Kidney (tissue), 14 donors: Measurements from ENCODE around the gene C16orf74. TPM values are rescaled to one million over a fixed set of nuclear protein-coding genes. Genes with fewer than 3 reads are reported as not detected.

Experiments
- DNase-seq, 5 donors: peaks; one replicate each; pipeline ENCODE4 v3.0.0-alpha.2; 2013 to 2020
- FAIRE-seq: peaks from 2 replicates; lab custom pipeline; 2012; peaks lifted over from hg19 to GRCh38; lab: Jason Lieb, UNC
- H3K27ac ChIP-seq, 2 donors: one replicate each; pipeline ENCODE4 v1.7.0; 2013; ENCODE audit warnings: low read depth in 2 of 2, low read length in 2 of 2, inconsistent platforms in 1 of 2
- H3K27me3 ChIP-seq: one replicate; pipeline ENCODE4 v1.7.1; 2013; ENCODE audit warnings: low read length, inconsistent platforms; ENCODE audit not compliant: control insufficient read depth, insufficient read depth
- H3K36me3 ChIP-seq, 3 donors: one replicate each; pipeline versions ENCODE4 v1.7.0 to v1.7.1; 2013; ENCODE audit warnings: low read length in 3 of 3, control low read depth in 1 of 3, inconsistent platforms in 1 of 3; ENCODE audit not compliant: insufficient read depth in 3 of 3, control insufficient read depth in 2 of 3
- H3K4me1 ChIP-seq, 3 donors: one replicate each; pipeline versions ENCODE4 v1.7.0 to v1.7.1; 2013; ENCODE audit warnings: low read length in 3 of 3, inconsistent platforms in 1 of 3, low read depth in 1 of 3; ENCODE audit not compliant: control insufficient read depth in 2 of 3, insufficient read depth in 2 of 3
- H3K4me3 ChIP-seq, 3 donors: one replicate each; pipeline versions ENCODE4 v1.7.0 to v1.8.1; 2013; ENCODE audit warnings: low read length in 3 of 3, control low read depth in 1 of 3, inconsistent platforms in 1 of 3
- H3K9ac ChIP-seq, 3 donors: one replicate each; pipeline versions ENCODE4 v1.7.0 to v1.7.1; 2013; ENCODE audit warnings: low read length in 3 of 3, control low read depth in 1 of 3, inconsistent platforms in 1 of 3
- H3K9me3 ChIP-seq, 3 donors: one replicate each; pipeline versions ENCODE4 v1.7.0 to v1.7.1; 2013; ENCODE audit warnings: low read length in 3 of 3, control low read depth in 1 of 3, inconsistent platforms in 1 of 3; ENCODE audit not compliant: control insufficient read depth in 2 of 3, insufficient read depth in 1 of 3
- CTCF ChIP-seq: IDR thresholded peaks from 3 replicates; pipeline ENCODE4 v1.5.1; 2012; ENCODE audit warnings: mild to moderate bottlenecking, moderate library complexity, borderline replicate concordance; ENCODE audit not compliant: insufficient read depth; ENCODE audit errors: extremely low read depth
- intact Hi-C: fragments of 100-400 bp; cut with DNase I; formaldehyde crosslinking; loops from one replicate; pipeline ENCODE4 v1.11.1; 2022
- polyA plus RNA-seq: library from polyadenylated mRNA; stranded (reverse); fragments of 350-450 nt; fragmentation: Illumina TruSeq; extraction: RNeasy Lipid Tissue Mini Kit (QIAGEN cat#74804); gene quantifications from one replicate; pipeline ENCODE4 v1.2.3, GENCODE V29; 2014; ENCODE audit warnings: low read depth, low replicate concordance; ENCODE audit not compliant: insufficient read depth
- total RNA-seq: library from RNA; stranded (reverse); fragmentation: NEBNext Ultra II Directional; extraction: Animal tissue kit (Norgen Biotek cat#: 25700); gene quantifications from one replicate; pipeline ENCODE4 v1.2.1, GENCODE V29; 2021
- donor health status: control.
- donor health status: control.
- donor health status: control.
- donor health status: control.
- donor health status: control.
- donor health status: DM: yes; HTN: yes; CAD: no.
- donor health status: Normal renal cell carcinoma (clear cell type).

Gene C16orf74
- total and polyA plus RNA-seq, 2 donors from 2014 or later, result 3.5 to 4.6 TPM

GRCh38 chr16:85707528-85708095 lies 43.3 kb downstream of the C16orf74 start:
- Histone ChIP-seq H3K9ac (no peak overlapping the region), H3K27ac (no peak overlapping the region), H3K27me3 (no peaks in the 10 kb centered on the region), H3K9me3 (peaks cover 0 to 8% (median 1%) of the 10 kb centered on the region in 3 donors), H3K4me3 (no peak overlapping the region), H3K4me1 (no peaks in the 10 kb centered on the region), H3K36me3 (no peaks in the 10 kb centered on the region)
- no peak for FAIRE-seq
- no peak for TF ChIP-seq CTCF
- peak in 1 of 5 donors; percentile 63 for DNase-seq
- intact Hi-C loops, result no loop called here

GRCh38 chr16:85706449-85707034 lies 44.4 kb downstream of the C16orf74 start:
- H3K36me3 ChIP-seq, result no peaks in the 10 kb centered on the region
- H3K9ac ChIP-seq, result no peak overlapping the region
- DNase-seq (no peak), FAIRE-seq (no peak)
- H3K4me1 ChIP-seq, result no peaks in the 10 kb centered on the region
- no peak for TF ChIP-seq CTCF
- H3K27me3 ChIP-seq, result no peaks in the 10 kb centered on the region
- H3K27ac ChIP-seq, result no peak overlapping the region
- peak overlapping the region in 1 of 3 donors; percentile 16 for H3K4me3 ChIP-seq
- intact Hi-C loops, result no loop called here
- H3K9me3 ChIP-seq, result peaks cover 0 to 1% (median under 1%) of the 10 kb centered on the region in 3 donors

- FAIRE-seq (no peak), DNase-seq (no peak)
- intact Hi-C loops, result no loop called here
- no peaks in the 10 kb centered on the region for H3K36me3 ChIP-seq
- H3K27ac ChIP-seq, result no peak overlapping the region
- no peaks in the 10 kb centered on the region for H3K27me3 ChIP-seq
- TF ChIP-seq CTCF, result peak; percentile 2
- H3K4me1 ChIP-seq, result no peaks in the 10 kb centered on the region
- no peak overlapping the region for H3K9ac ChIP-seq
- H3K4me3 ChIP-seq, result no peak overlapping the region
- H3K9me3 ChIP-seq, result peaks cover 0 to 1% (median 0%) of the 10 kb centered on the region in 3 donors
Measured at GRCh38 chr16:85704900-85705846, 45.7 kb downstream of the C16orf74 start.
